ENCODE data around the gene EXOC2.

DNA sequence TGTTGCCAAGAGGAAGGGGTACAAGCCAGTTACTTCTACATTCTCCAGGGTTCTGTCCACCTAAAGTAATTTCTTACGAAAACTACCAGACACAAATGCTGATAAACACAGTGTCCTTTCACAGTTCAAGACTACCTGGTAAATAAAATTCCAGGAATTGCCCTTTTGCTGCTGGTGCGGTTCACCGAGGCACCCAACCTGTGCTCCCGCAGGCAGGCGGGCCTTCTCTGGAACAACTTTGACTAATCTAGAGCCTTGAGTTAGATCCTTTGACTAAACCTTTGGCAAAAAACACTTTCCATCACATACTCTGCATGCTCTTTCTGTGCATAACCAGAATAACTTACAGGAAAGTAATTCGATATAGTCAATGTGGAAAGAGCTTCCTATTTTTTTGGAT, 143.0 kb downstream of the EXOC2 start:
- TF ChIP-seq, protein P1, sequence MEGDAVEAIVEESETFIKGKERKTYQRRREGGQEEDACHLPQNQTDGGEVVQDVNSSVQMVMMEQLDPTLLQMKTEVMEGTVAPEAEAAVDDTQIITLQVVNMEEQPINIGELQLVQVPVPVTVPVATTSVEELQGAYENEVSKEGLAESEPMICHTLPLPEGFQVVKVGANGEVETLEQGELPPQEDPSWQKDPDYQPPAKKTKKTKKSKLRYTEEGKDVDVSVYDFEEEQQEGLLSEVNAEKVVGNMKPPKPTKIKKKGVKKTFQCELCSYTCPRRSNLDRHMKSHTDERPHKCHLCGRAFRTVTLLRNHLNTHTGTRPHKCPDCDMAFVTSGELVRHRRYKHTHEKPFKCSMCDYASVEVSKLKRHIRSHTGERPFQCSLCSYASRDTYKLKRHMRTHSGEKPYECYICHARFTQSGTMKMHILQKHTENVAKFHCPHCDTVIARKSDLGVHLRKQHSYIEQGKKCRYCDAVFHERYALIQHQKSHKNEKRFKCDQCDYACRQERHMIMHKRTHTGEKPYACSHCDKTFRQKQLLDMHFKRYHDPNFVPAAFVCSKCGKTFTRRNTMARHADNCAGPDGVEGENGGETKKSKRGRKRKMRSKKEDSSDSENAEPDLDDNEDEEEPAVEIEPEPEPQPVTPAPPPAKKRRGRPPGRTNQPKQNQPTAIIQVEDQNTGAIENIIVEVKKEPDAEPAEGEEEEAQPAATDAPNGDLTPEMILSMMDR (IDR thresholded peaks at IDR 0.05): no peak
- TF ChIP-seq POLR2A (IDR thresholded peaks at IDR 0.05): no peak

Measured in adrenal gland (tissue), 5 donors.